CD4-positive, alpha-beta T cell treated with Interleukin-6 for 4 hours (primary cell): Measurements from ENCODE around the gene DMAC2.
"Not testable (repeated sequence)": the region's sequence is repeated elsewhere in the genome, so short reads cannot be mapped to it uniquely, and the experiment has no call there.

ENCODE experiments used
- DNase-seq: peaks from one replicate; pipeline ENCODE4 v3.0.0-alpha.2; 2020; ENCODE audit warnings: mixed read lengths

Gene DMAC2

DNA sequence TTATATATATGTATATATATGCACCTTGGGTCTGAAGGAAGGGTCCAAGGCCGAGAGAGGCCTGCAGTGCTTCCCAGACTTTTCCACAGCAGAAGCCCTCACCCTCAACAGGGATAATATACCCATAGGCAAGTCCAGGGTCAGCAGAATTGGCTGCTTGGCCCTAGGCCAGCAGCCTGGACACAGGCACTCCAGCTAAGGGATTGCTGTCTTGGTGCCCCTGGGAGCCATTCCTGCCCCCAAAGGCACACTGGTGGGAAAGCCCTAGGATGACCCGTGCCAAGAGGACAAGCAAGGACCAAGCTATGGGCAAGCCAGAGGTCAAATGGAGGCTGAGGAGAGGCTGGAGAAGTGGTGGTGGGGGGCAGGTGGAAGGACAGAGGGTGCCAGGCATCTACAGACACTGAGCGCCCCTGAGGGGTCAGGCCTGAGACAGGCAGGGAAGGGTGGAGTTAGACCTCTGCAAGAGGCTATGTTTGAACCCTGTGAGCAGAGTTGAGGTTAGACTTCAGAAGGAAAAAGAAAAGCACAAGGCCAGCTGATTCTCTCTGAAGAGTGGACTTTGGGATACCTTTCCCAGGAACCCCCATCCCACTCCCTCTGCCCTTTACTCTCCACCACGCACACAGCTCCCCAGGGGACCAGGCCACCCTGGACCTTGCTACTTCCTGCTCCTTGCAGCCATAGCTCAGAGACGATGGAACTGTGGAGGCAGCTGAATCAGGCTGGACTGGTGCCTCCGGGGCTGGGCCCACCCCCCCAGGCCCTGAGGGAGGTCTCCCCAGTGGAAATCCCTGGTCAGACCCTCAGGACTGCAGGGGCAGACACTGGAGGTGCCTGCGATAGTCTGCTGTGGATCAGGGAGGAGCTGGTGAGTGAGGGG lies 3.0 kb upstream of the DMAC2 start, which contains the start of gene ERICH4:
Gene ERICH4, plus strand, starts transcription at position 684 of the 883 bp plus-strand sequence. Its CDS starts 14 bp downstream, at position 698.
- DNase-seq, result no peak

- no peak for DNase-seq
These were observed 1.7 kb upstream of the DMAC2 start for GRCh38 chr19:41441321-41441945.

GRCh38 chr19:41437944-41438574 lies 1.7 kb downstream of the DMAC2 start:
- DNase-seq, result no peak

DNA sequence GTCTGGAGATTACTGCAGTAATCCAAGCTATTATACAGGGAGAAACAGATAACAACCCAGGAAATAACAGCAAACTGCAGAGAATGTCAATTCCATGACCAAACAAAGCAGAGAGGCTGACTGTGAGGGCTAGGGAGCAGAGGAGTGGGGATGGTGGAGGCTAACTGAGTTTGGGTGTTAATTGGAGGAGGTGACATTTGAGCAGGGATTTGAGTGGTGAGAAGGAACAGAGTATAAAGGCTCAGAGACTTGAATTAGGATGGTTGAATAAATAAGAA lies 3.1 kb downstream of the DMAC2 start:
- DNase-seq, result no peak

GRCh38 chr19:41435936-41436673 lies 3.6 kb downstream of the DMAC2 start:
- no peak for DNase-seq

DNA sequence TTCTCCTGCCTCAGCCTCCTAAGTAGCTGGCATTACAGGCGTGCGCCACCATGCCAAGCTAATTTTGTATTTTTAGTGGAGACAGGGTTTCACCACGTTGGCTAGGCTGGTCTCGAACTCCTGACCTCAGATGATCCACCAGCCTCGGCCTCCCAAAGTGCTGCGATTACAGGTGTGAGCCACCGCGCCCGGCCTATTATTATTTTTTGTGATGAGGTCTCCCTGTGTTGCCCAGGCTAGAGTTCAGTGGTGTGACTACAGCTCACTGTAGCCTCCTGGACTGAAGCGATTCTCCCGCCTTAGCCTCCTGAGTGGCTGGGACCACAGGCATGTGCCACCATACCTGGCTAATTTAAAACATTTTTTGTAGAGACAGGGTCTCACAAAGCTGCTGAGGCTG lies 4.3 kb downstream of the DMAC2 start:
- not testable (repeated sequence) for DNase-seq

GRCh38 chr19:41434450-41434849 lies 5.3 kb downstream of the DMAC2 start:
- DNase-seq, result no peak

DNA sequence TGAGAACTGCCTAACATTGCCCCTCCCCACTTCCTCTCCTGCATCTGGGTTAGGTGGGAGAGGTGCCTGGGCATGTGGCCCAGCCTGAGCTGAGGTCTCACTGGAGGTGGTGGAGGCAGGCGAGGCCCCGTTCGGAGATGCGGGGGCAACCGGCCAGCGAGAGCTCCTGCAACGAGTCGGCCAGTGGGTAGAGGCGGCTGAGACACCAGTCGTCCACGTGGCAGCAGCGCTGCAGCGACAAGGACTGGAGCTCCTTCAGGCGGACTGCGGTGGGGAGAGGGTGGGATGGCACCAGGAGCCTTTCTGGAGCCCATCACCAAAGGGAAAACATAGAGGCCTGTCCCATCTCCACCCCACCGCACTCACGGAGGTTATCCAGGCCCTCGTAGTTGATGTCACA lies 6.5 kb downstream of the DMAC2 start:
- DNase-seq, result no peak

DNA sequence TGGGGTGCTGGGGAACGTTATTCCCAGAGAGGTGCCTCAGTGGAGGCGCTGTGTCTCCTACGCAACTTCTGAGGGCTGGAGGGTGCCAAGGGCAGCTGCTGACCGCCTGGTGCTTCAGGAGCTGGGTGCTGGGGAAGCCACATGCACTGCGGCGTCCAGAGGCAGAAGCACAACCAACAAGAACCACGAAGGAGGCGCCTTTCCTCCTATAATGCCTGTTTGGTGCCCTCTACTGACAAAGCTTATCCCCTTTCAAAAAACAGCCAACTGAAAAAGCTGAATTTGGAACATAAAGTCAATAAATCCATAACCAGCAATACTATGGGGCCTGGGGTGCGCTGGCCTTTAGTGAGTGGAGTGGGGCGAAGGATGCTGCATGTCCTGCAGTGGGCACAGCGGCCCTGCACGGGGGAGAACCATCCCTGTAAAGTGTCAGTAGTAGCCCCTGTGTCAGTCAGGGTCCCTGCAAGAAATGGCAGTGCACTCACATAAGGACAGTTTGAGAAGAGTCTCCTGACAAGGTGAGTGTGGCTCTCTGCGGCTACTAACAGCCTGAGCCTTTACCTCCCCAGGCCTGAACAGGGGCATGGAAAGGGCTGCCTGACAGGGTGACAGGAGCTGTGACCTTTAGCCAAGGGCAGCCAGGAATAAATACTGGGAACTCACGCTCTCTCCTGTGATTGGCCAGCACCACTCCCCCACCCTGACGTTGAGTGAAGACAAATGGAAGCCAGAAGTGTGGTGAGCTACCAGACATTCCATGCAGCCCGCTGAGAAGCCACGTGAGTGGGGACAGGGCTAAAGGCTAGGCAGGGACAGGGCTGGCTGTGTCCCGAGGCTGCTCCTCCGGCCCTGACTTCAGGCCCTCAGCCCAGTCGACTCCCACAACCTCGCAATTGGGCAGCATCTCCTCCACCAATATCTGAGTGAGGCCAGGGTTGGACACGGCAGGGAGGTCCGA lies 8.0 kb downstream of the DMAC2 start:
- no peak for DNase-seq

- DNase-seq, result no peak
These were observed 8.8 kb downstream of the DMAC2 start for GRCh38 chr19:41430922-41431321.

DNA sequence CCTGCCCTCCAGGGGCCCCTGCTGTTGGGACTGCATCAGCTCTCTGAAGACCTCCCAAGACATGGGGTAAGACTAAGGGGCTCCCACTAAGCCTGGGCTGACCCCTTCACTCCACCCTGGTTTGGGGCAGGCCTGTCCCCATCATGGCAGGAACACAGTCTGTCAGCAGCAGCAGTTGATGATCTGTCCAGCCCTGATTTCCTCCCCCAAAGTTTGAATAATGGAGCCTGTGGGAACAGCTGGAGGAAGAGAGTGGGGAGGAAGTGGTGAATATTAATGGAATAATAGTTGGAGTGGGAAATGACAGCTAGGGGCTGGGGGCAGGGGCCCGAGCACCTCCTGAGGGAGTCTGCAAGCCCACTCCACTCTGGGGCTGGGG lies 11.2 kb downstream of the DMAC2 start:
- no peak for DNase-seq

GRCh38 chr19:41427647-41428480 lies 11.8 kb downstream of the DMAC2 start:
- peak; percentile 50 for DNase-seq

GRCh38 chr19:41426952-41427646 lies 12.6 kb downstream of the DMAC2 start, which contains the start of gene B3GNT8:
Gene B3GNT8, minus strand, starts transcription at chr19:41427374. Its CDS starts 596 bp downstream, at chr19:41426778.
- peak; percentile 67 for DNase-seq

DNA sequence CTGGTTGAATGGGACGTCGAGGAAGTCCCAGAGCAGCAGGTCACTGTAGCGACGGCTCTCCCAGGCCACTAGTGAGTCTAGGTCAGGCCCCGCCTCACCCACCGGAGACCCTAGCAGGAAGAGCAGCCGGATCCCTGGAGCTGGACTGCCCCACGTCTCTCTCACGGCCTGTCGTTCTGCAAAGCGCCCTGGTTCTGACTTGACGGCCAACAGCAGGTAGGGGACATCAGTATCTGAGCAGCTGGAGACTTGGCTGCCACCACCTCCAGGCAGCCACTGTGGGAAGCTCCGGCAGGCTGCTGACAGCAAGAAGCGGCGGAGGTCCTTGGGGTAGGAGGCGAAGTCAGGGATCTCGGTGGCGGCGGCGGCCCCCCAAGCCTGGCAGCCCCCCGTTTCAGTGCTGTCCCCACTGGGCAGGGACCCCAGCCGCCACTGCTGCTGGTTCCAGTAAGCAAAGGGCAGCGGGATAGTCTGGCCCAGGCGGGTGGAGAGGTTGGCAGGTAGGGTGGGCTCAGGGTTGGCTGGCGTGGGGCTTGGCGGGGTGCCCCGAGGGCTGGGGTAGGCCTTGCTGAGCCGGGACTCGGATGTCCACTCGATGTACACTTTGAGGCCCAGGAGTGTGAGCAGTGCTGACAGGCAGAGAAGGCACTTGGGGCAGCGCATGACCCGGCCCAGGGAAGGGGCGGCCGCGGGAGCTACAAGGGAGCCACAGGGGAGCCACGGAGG lies 13.4 kb downstream of the DMAC2 start:
- no peak for DNase-seq

GRCh38 chr19:41425174-41426115 lies 14.3 kb downstream of the DMAC2 start:
- no peak for DNase-seq

DNA sequence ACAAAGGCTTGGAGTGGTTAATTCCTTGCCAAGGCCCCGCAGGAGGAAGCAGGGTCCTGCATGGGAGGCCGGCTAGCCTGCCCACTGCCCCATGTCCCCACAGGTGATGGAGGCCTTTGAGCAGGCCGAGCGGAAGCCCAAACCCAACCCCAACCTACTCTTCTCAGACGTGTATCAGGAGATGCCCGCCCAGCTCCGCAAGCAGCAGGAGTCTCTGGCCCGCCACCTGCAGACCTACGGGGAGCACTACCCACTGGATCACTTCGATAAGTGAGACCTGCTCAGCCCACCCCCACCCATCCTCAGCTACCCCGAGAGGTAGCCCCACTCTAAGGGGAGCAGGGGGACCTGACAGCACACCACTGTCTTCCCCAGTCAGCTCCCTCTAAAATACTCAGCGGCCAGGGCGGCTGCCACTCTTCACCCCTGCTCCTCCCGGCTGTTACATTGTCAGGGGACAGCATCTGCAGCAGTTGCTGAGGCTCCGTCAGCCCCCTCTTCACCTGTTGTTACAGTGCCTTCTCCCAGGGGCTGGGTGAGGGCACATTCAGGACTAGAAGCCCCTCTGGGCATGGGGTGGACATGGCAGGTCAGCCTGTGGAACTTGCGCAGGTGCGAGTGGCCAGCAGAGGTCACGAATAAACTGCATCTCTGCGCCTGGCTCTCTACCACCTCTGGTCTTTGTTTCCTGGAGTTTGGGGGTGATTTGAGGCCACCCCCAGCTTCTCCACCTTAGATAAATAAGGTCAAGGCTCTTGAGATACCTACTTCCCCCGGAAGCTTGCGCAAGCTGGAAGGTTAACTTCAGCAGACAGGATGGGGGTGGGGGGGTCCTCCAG lies 15.2 kb downstream of the DMAC2 start:
- DNase-seq, result no peak

- no peak for DNase-seq
These were observed 16.8 kb downstream of the DMAC2 start for GRCh38 chr19:41422955-41423354.

DNA sequence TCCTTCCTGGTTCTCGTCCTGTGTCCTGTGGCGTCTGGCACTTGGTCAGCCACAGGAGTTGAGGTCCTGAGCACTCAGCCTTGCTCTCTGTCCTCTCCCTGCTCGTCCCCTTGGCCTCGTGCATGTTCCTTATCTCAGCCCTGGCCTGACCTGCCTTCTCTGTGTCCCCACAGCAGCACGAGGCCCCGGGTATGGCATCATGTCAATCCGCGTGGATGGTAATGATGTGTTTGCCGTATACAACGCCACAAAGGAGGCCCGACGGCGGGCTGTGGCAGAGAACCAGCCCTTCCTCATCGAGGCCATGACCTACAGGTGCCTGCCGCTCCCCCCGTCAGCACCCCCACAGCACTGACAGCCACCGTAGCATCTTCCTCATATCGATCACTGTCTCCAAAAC lies 17.3 kb downstream of the DMAC2 start:
- no peak for DNase-seq
